ENCODE results near the gene TBC1D22A. TPM values are rescaled to one million over a fixed set of nuclear protein-coding genes. Genes with fewer than 3 reads are reported as not detected.
A peak's percentile ranks its signal among the peaks of the same experiment; 100 is the strongest.
"Not testable (repeated sequence)": the region's sequence is repeated elsewhere in the genome, so short reads cannot be mapped to it uniquely, and the experiment has no call there.

TBC1D22A gene
- total and polyA plus RNA-seq, 2 donors from 2014 or later = 24.6 to 39.4 TPM

GRCh38 chr22:47049078-47049624 is 286.7 kb downstream of the TBC1D22A start:
- FAIRE-seq (no peak), DNase-seq (peak in 2 of 5 donors; percentile 27 to 43)
- no peak overlapping the region for H3K9ac ChIP-seq (ENCODE audit: low read length in 3 of 3)
- no peak overlapping the region for H3K27ac ChIP-seq (ENCODE audit: low read depth in 2 of 2, low read length in 2 of 2)
- H3K27me3 ChIP-seq (ENCODE audit: control insufficient read depth, insufficient read depth, low read length) = no peaks in the 10 kb centered on the region
- H3K36me3 ChIP-seq (ENCODE audit: control insufficient read depth in 2 of 3, insufficient read depth in 3 of 3, low read length in 3 of 3) = peaks cover 0 to 1% (median 0%) of the 10 kb centered on the region in 3 donors
- no peak for TF ChIP-seq CTCF (IDR thresholded peaks at IDR 0.05; ENCODE audit: borderline replicate concordance, extremely low read depth, insufficient read depth)
- H3K4me1 ChIP-seq (ENCODE audit: control insufficient read depth in 2 of 3, insufficient read depth in 2 of 3, low read depth in 1 of 3, low read length in 3 of 3) = peaks cover 0 to 13% (median 0%) of the 10 kb centered on the region in 3 donors
- H3K4me3 ChIP-seq (ENCODE audit: low read length in 3 of 3) = no peak overlapping the region
- no peaks in the 10 kb centered on the region for H3K9me3 ChIP-seq (ENCODE audit: control insufficient read depth in 2 of 3, insufficient read depth in 1 of 3, low read length in 3 of 3)
- intact Hi-C loops (cut with DNase I) = no loop called here

- H3K9ac ChIP-seq (ENCODE audit: low read length in 3 of 3); H3K9me3 ChIP-seq (ENCODE audit: control insufficient read depth in 2 of 3, insufficient read depth in 1 of 3, low read length in 3 of 3); H3K27me3 ChIP-seq (ENCODE audit: control insufficient read depth, insufficient read depth, low read length); H3K4me1 ChIP-seq (ENCODE audit: control insufficient read depth in 2 of 3, insufficient read depth in 2 of 3, low read depth in 1 of 3, low read length in 3 of 3); H3K4me3 ChIP-seq (ENCODE audit: low read length in 3 of 3); intact Hi-C loops (cut with DNase I); H3K36me3 ChIP-seq (ENCODE audit: control insufficient read depth in 2 of 3, insufficient read depth in 3 of 3, low read length in 3 of 3); H3K27ac ChIP-seq (ENCODE audit: low read depth in 2 of 2, low read length in 2 of 2); FAIRE-seq: not testable (repeated sequence)
- DNase-seq = peak in 1 of 5 donors; percentile 56
Measured at GRCh38 chr22:47049736-47050400, 287.4 kb downstream of the TBC1D22A start.

- no peak overlapping the region for H3K9ac ChIP-seq (ENCODE audit: low read length in 3 of 3)
- peaks cover 0 to 3% (median 0%) of the 10 kb centered on the region in 3 donors for H3K36me3 ChIP-seq (ENCODE audit: control insufficient read depth in 2 of 3, insufficient read depth in 3 of 3, low read length in 3 of 3)
- intact Hi-C loops (cut with DNase I) = no loop called here
- H3K27ac ChIP-seq (ENCODE audit: low read depth in 2 of 2, low read length in 2 of 2) = no peak overlapping the region
- H3K4me1 ChIP-seq (ENCODE audit: control insufficient read depth in 2 of 3, insufficient read depth in 2 of 3, low read depth in 1 of 3, low read length in 3 of 3) = peaks cover 0 to 7% (median 0%) of the 10 kb centered on the region in 3 donors
- H3K27me3 ChIP-seq (ENCODE audit: control insufficient read depth, insufficient read depth, low read length) = no peaks in the 10 kb centered on the region
- H3K9me3 ChIP-seq (ENCODE audit: control insufficient read depth in 2 of 3, insufficient read depth in 1 of 3, low read length in 3 of 3) = no peaks in the 10 kb centered on the region
- peak in 2 of 5 donors; percentile 62 to 69 for DNase-seq
- no peak overlapping the region for H3K4me3 ChIP-seq (ENCODE audit: low read length in 3 of 3)
- FAIRE-seq = no peak
- no peak for TF ChIP-seq CTCF (IDR thresholded peaks at IDR 0.05; ENCODE audit: borderline replicate concordance, extremely low read depth, insufficient read depth)
Measured at GRCh38 chr22:47050401-47051051, 288.1 kb downstream of the TBC1D22A start.

GRCh38 chr22:47051441-47052071 is 289.1 kb downstream of the TBC1D22A start:
- intact Hi-C loops (cut with DNase I) = no loop called here
- H3K4me3 ChIP-seq (ENCODE audit: low read length in 3 of 3) = no peak overlapping the region
- peaks cover 0 to 3% (median 0%) of the 10 kb centered on the region in 3 donors for H3K36me3 ChIP-seq (ENCODE audit: control insufficient read depth in 2 of 3, insufficient read depth in 3 of 3, low read length in 3 of 3)
- H3K4me1 ChIP-seq (ENCODE audit: control insufficient read depth in 2 of 3, insufficient read depth in 2 of 3, low read depth in 1 of 3, low read length in 3 of 3) = peaks cover 0 to 7% (median 0%) of the 10 kb centered on the region in 3 donors
- DNase-seq (peak in 1 of 5 donors; percentile 40), FAIRE-seq (no peak)
- no peak overlapping the region for H3K27ac ChIP-seq (ENCODE audit: low read depth in 2 of 2, low read length in 2 of 2)
- no peaks in the 10 kb centered on the region for H3K9me3 ChIP-seq (ENCODE audit: control insufficient read depth in 2 of 3, insufficient read depth in 1 of 3, low read length in 3 of 3)
- no peak overlapping the region for H3K9ac ChIP-seq (ENCODE audit: low read length in 3 of 3)
- H3K27me3 ChIP-seq (ENCODE audit: control insufficient read depth, insufficient read depth, low read length) = no peaks in the 10 kb centered on the region
- TF ChIP-seq CTCF (IDR thresholded peaks at IDR 0.05; ENCODE audit: borderline replicate concordance, extremely low read depth, insufficient read depth) = no peak
